Tibial nerve (tissue), 4 donors: Measurements from ENCODE around the gene NOL11. TPM values are rescaled to one million over a fixed set of nuclear protein-coding genes. Genes with fewer than 3 reads are reported as not detected.

Experiments used
- DNase-seq, 2 donors: peaks; one replicate each; pipeline ENCODE4 v3.0.0-alpha.2; 2019; ENCODE audit warnings: low spot score in 2 of 2
- H3K27ac ChIP-seq, 4 donors: fragments of 200-600 bp; sonication (generic) in 3 of 4; one replicate each; pipeline ENCODE4 v1.5.1; 2017 to 2019; ENCODE audit warnings: mild to moderate bottlenecking in 1 of 4
- H3K27me3 ChIP-seq, 2 donors: fragments of 200-600 bp; sonication (generic) in 1 of 2; one replicate each; pipeline versions ENCODE4 v1.5.1 to v1.6.0; 2017 to 2019
- H3K36me3 ChIP-seq, 3 donors: fragments of 200-600 bp; sonication (generic); one replicate each; pipeline ENCODE4 v1.5.1; 2018 to 2019
- H3K4me1 ChIP-seq, 4 donors: fragments of 200-600 bp; sonication (generic) in 3 of 4; one replicate each; pipeline ENCODE4 v1.5.1; 2017 to 2019
- H3K4me3 ChIP-seq, 4 donors: fragments of 200-600 bp; sonication (generic) in 3 of 4; one replicate each; pipeline ENCODE4 v1.5.1; 2017 to 2019; ENCODE audit warnings: mild to moderate bottlenecking in 1 of 4, moderate library complexity in 1 of 4
- H3K9me3 ChIP-seq, 4 donors: fragments of 200-600 bp; sonication (generic) in 3 of 4; one replicate each; pipeline ENCODE4 v1.5.1; 2017 to 2019
- EP300 ChIP-seq, 2 donors: sonication (generic); formaldehyde crosslinking; IDR thresholded peaks; one replicate each; pipeline ENCODE4 v1.6.1; 2017; ENCODE audit warnings: antibody characterized with exemption in 2 of 2, mild to moderate bottlenecking in 1 of 2
- POLR2A ChIP-seq, 2 donors: fragments of 450-650 bp; IDR thresholded peaks; one replicate each; pipeline ENCODE4 v1.6.1; 2017; ENCODE audit warnings: antibody characterized with exemption in 2 of 2, mild to moderate bottlenecking in 2 of 2, moderate library complexity in 2 of 2
- WGBS, 2 donors: methylation state at CpG; one replicate each; pipeline ENCODE4 v1.1.5; 2018; 5-methylcytosine and 5-hydroxymethylcytosine counted together
- small RNA-seq: library from RNA; depleted of rRNA; stranded (forward); fragments of <200 nt; gene quantifications from one replicate; pipeline ENCODE3, GENCODE V24; 2016
- total RNA-seq, 4 donors: library from RNA; depleted of rRNA; stranded (reverse); fragments of >200 nt; gene quantifications; one replicate each; pipeline ENCODE4 v1.1.0, GENCODE V29; 2016
- TF ChIP-seq, protein P1 (sequence below), 5 experiments: fragments of 200-600 bp in 3 of 5; fragments of 450-650 bp in 2 of 5; sonication (generic) in 3 of 5; IDR thresholded peaks; one replicate each; pipeline ENCODE4 v1.5.1; 2016 to 2019; ENCODE audit warnings: antibody characterized with exemption in 5 of 5, mild to moderate bottlenecking in 3 of 5, moderate library complexity in 2 of 5

Gene NOL11
- total RNA-seq, 4 donors from 2014 or later, result 21.6 to 35.8 (median 32.1) TPM

DNA sequence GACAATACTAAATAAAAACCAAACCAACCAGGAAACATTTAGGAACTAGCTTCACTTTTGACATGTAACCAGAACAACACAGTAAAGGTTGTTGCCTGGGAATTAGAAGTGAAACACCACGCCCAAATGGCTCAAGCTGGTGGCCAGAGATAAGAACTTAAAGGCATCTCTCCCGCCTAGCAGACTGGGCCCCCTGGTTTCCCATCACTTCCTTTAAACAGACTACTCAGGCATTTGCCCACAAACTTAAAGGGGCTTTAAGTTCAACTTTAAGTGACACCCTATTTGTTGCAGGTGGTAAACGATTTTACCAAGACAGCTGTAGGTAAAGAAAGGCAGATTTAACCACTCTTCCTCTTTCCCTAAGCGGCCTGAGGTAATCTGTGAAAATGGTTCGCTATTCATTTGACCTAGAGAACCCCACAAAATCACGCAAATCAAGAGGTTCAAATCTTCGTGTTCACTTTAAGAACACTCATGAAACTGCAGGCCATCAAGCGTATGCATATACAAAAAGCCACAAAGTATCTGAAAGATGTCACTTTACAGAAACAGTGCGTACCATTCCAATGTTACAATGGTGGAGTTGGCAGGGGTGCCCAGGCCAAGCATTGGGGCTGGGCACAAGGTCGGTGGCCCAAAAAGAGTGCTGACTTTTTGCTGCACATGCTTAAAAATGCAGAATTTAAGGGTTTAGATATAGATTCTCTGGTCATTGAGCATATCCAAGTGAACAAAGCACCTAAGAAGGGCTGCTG, 66.8 kb downstream of the NOL11 start:
- TF ChIP-seq, protein P1, sequence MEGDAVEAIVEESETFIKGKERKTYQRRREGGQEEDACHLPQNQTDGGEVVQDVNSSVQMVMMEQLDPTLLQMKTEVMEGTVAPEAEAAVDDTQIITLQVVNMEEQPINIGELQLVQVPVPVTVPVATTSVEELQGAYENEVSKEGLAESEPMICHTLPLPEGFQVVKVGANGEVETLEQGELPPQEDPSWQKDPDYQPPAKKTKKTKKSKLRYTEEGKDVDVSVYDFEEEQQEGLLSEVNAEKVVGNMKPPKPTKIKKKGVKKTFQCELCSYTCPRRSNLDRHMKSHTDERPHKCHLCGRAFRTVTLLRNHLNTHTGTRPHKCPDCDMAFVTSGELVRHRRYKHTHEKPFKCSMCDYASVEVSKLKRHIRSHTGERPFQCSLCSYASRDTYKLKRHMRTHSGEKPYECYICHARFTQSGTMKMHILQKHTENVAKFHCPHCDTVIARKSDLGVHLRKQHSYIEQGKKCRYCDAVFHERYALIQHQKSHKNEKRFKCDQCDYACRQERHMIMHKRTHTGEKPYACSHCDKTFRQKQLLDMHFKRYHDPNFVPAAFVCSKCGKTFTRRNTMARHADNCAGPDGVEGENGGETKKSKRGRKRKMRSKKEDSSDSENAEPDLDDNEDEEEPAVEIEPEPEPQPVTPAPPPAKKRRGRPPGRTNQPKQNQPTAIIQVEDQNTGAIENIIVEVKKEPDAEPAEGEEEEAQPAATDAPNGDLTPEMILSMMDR (IDR thresholded peaks at IDR 0.05), result no peak
- TF ChIP-seq POLR2A (IDR thresholded peaks at IDR 0.05), result no peak
- H3K4me3 ChIP-seq, result no peak overlapping the region
- WGBS, 2 donors, result 75 to 82% methylated on average over 10 of the region's 10 CpGs

DNA sequence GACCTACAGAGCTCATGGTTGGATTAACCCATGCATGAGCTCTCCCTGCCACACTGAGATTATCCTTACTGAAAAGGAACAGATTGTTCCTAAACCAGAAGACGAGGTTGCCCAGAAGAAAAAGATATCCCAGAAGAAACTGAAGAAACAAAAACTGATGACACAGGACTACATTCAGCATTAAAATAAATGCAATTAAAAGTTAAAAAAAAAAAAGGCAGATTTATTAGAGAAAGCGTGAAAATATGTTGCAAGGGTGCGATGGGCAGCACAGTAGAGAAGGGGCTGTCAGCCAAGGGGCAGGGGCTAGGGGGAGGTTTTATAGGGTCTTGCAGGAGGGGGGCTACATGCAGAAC, 67.4 kb downstream of the NOL11 start:
- no peak for DNase-seq
- WGBS, 2 donors, result 90 to 92% methylated on average over 3 of the region's 3 CpGs
- Histone ChIP-seq H3K36me3 (no peaks in the 10 kb centered on the region), H3K4me3 (no peak overlapping the region), H3K9me3 (peaks cover 0 to 4% (median 0%) of the 10 kb centered on the region in 4 donors), H3K27me3 (no peaks in the 10 kb centered on the region), H3K4me1 (no peaks in the 10 kb centered on the region), H3K27ac (no peak overlapping the region)
- TF ChIP-seq POLR2A (IDR thresholded peaks at IDR 0.05) (no peak), EP300 (IDR thresholded peaks at IDR 0.05) (no peak)
- TF ChIP-seq, protein P1 (IDR thresholded peaks at IDR 0.05), result no peak

More for the DNA sequence above, 66.8 kb downstream of the NOL11 start:
- DNase-seq, result no peak
- Histone ChIP-seq H3K36me3 (no peaks in the 10 kb centered on the region), H3K27ac (no peak overlapping the region), H3K9me3 (peaks cover 0 to 4% (median 0%) of the 10 kb centered on the region in 4 donors), H3K4me1 (no peaks in the 10 kb centered on the region), H3K27me3 (no peaks in the 10 kb centered on the region)

DNA sequence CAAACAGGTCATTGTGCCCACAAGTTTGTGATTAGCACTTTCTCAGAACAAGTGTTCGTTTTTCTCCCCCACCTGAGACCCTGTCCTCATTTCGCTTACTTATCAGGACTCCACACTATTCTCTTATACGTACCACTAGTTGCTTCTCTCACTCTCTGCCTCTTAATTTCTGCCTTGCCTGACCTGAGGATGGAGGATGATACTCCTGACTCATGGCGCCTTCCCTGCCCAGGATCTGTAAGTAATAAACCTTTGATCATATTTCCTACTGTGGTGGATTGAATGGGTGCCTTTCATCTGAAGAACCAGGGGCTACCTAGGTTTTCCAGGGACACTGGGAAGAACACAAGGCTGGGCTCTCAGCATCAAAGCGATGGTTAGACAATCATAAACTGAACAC, 67.8 kb downstream of the NOL11 start:
- no peak for DNase-seq
- 91 to 93% methylated on average over 5 of the region's 5 CpGs for WGBS, 2 donors
- TF ChIP-seq EP300 (IDR thresholded peaks at IDR 0.05) (no peak), POLR2A (IDR thresholded peaks at IDR 0.05) (no peak)
- TF ChIP-seq, protein P1 (IDR thresholded peaks at IDR 0.05), result no peak

More for the DNA sequence above, 67.8 kb downstream of the NOL11 start:
- Histone ChIP-seq H3K4me1 (no peaks in the 10 kb centered on the region), H3K27me3 (no peaks in the 10 kb centered on the region), H3K27ac (no peak overlapping the region), H3K9me3 (peaks cover 0 to 4% (median 0%) of the 10 kb centered on the region in 4 donors), H3K4me3 (no peak overlapping the region), H3K36me3 (no peaks in the 10 kb centered on the region)

Small RNA genes lying within 50 kb of the gene (small RNA-seq; reads per million reads assigned to genes)
- 2.2 reads per million, percentile 65 among the genes with 10 or more reads in this experiment for gene SNORA38B

Other genes with a start within 250 kb of the NOL11 start
- 100 to 1,000 TPM in 3 of 4 donors, 10 to 100 TPM in 1; 72.8 to 124 (median 113) TPM for gene BPTF, start 107.6 kb downstream of the NOL11 start, total RNA-seq